ACC112 (cell line): ENCODE results near the gene IL1F10.
"Not testable (repeated sequence)": the region's sequence is repeated elsewhere in the genome, so short reads cannot be mapped to it uniquely, and the experiment has no call there.

Experiments
- H2AFZ ChIP-seq: fragments of 200-600 bp; sonication (generic); one replicate; pipeline ENCODE4 v1.6.0; 2017; ENCODE audit warnings: antibody characterized with exemption, low read length; ENCODE audit not compliant: unreplicated experiment
- H3K27ac ChIP-seq: fragments of 200-600 bp; sonication (generic); 2 replicates; pipeline ENCODE4 v1.5.1; 2014; ENCODE audit warnings: low read depth, mild to moderate bottlenecking, antibody characterized with exemption, low read length, moderate library complexity
- H3K27me3 ChIP-seq: fragments of 200-600 bp; sonication (generic); 2 replicates; pipeline ENCODE4 v1.6.1; 2014; ENCODE audit warnings: mild to moderate bottlenecking, antibody characterized with exemption, low read length, moderate library complexity, mixed read lengths; ENCODE audit not compliant: insufficient read depth
- H3K36me3 ChIP-seq: fragments of 200-600 bp; sonication (generic); 2 replicates; pipeline ENCODE4 v1.6.1; 2016; ENCODE audit warnings: mild to moderate bottlenecking, antibody characterized with exemption, low read length, moderate library complexity, mixed read lengths; ENCODE audit not compliant: insufficient read depth
- H3K4me1 ChIP-seq: fragments of 200-600 bp; sonication (generic); one replicate; pipeline ENCODE4 v1.6.1; 2016; ENCODE audit warnings: low read length, mixed read lengths; ENCODE audit not compliant: insufficient read depth, unreplicated experiment, control insufficient read depth
- H3K4me3 ChIP-seq: fragments of 200-600 bp; sonication (generic); 2 replicates; pipeline ENCODE4 v1.5.1; 2014; ENCODE audit warnings: mild to moderate bottlenecking, low read depth, low read length
- H3K79me2 ChIP-seq: fragments of 200-600 bp; sonication (generic); one replicate; pipeline ENCODE4 v1.6.0; 2016; ENCODE audit warnings: low read length; ENCODE audit not compliant: control insufficient read depth, unreplicated experiment, insufficient read depth

Gene IL1F10

GRCh38 chr2:113096306-113096705 is 28.5 kb downstream of the IL1F10 start:
- H2AFZ ChIP-seq, H3K4me3 ChIP-seq, H3K79me2 ChIP-seq, H3K36me3 ChIP-seq, H3K27ac ChIP-seq, H3K4me1 ChIP-seq: not testable (repeated sequence)
- H3K27me3 ChIP-seq = peaks cover 44% of the 10 kb centered on the region

GRCh38 chr2:113096842-113097618 is 29.3 kb downstream of the IL1F10 start:
- not testable (repeated sequence) for H3K27ac ChIP-seq, H3K4me1 ChIP-seq, H3K4me3 ChIP-seq, H3K36me3 ChIP-seq, H3K79me2 ChIP-seq, H2AFZ ChIP-seq
- H3K27me3 ChIP-seq = peaks cover 37% of the 10 kb centered on the region

GRCh38 chr2:113098041-113098440 is 30.3 kb downstream of the IL1F10 start:
- H3K36me3 ChIP-seq = no peaks in the 10 kb centered on the region
- H3K4me3 ChIP-seq = no peak overlapping the region
- no peaks in the 10 kb centered on the region for H3K79me2 ChIP-seq
- no peak overlapping the region for H2AFZ ChIP-seq
- H3K27ac ChIP-seq = no peak overlapping the region
- no peaks in the 10 kb centered on the region for H3K4me1 ChIP-seq
- peaks cover 27% of the 10 kb centered on the region for H3K27me3 ChIP-seq

GRCh38 chr2:113098532-113098931 is 30.8 kb downstream of the IL1F10 start:
- Histone ChIP-seq H3K4me1 (no peaks in the 10 kb centered on the region), H3K27ac (no peak overlapping the region), H3K79me2 (no peaks in the 10 kb centered on the region), H3K36me3 (no peaks in the 10 kb centered on the region), H2AFZ (no peak overlapping the region), H3K27me3 (peaks cover 22% of the 10 kb centered on the region), H3K4me3 (no peak overlapping the region)

GRCh38 chr2:113102133-113102532 is 34.4 kb downstream of the IL1F10 start:
- Histone ChIP-seq H2AFZ (no peak overlapping the region), H3K27ac (no peak overlapping the region), H3K4me3 (no peak overlapping the region), H3K79me2 (no peaks in the 10 kb centered on the region), H3K36me3 (no peaks in the 10 kb centered on the region), H3K4me1 (peaks cover 5% of the 10 kb centered on the region), H3K27me3 (peaks cover 4% of the 10 kb centered on the region; the same call in 1 of the 2 replicates)

- Histone ChIP-seq H3K4me3 (no peak overlapping the region), H3K79me2 (no peaks in the 10 kb centered on the region), H3K27me3 (peaks cover 2% of the 10 kb centered on the region; the same call in 1 of the 2 replicates), H3K36me3 (no peaks in the 10 kb centered on the region), H3K4me1 (peaks cover 5% of the 10 kb centered on the region), H2AFZ (no peak overlapping the region), H3K27ac (no peak overlapping the region)
Measured at GRCh38 chr2:113103277-113103676, 35.5 kb downstream of the IL1F10 start.

- Histone ChIP-seq H3K27ac (peak overlapping the region; percentile 61), H2AFZ (no peak overlapping the region), H3K4me3 (no peak overlapping the region), H3K79me2 (no peaks in the 10 kb centered on the region), H3K36me3 (no peaks in the 10 kb centered on the region), H3K27me3 (no peaks in the 10 kb centered on the region), H3K4me1 (peaks cover 5% of the 10 kb centered on the region)
Measured at GRCh38 chr2:113104054-113104611, 36.4 kb downstream of the IL1F10 start.

GRCh38 chr2:113105047-113105785 is 37.4 kb downstream of the IL1F10 start:
- H3K79me2 ChIP-seq = no peaks in the 10 kb centered on the region

GRCh38 chr2:113111121-113111520 is 43.4 kb downstream of the IL1F10 start:
- Histone ChIP-seq H3K36me3 (no peaks in the 10 kb centered on the region), H3K4me1 (peaks cover 6% of the 10 kb centered on the region), H2AFZ (no peak overlapping the region), H3K27ac (no peak overlapping the region), H3K4me3 (no peak overlapping the region), H3K27me3 (peaks cover 26% of the 10 kb centered on the region), H3K79me2 (no peaks in the 10 kb centered on the region)

More at GRCh38 chr2:113105047-113105785, 37.4 kb downstream of the IL1F10 start:
- peak overlapping the region; percentile 61 for H3K27ac ChIP-seq
- no peaks in the 10 kb centered on the region for H3K36me3 ChIP-seq
- peaks cover 5% of the 10 kb centered on the region for H3K4me1 ChIP-seq
- H2AFZ ChIP-seq = no peak overlapping the region
- peaks cover 8% of the 10 kb centered on the region for H3K27me3 ChIP-seq
- no peak overlapping the region for H3K4me3 ChIP-seq

GRCh38 chr2:113111823-113112287 is 44.1 kb downstream of the IL1F10 start:
- Histone ChIP-seq H2AFZ (no peak overlapping the region), H3K79me2 (no peaks in the 10 kb centered on the region), H3K36me3 (no peaks in the 10 kb centered on the region), H3K27me3 (peaks cover 26% of the 10 kb centered on the region), H3K27ac (no peak overlapping the region), H3K4me1 (peaks cover 13% of the 10 kb centered on the region), H3K4me3 (no peak overlapping the region)
